HG03103 (cell line): ENCODE measurements around the gene PLCH1.
"Not testable (repeated sequence)": the region's sequence is repeated elsewhere in the genome, so short reads cannot be mapped to it uniquely, and the experiment has no call there.

Experiments used
- ATAC-seq: cut with Tn5 transposase; IDR thresholded peaks from one replicate; pipeline ENCODE4 v1.9.1; 2021; ENCODE audit warnings: low read depth; ENCODE audit not compliant: unreplicated experiment

Gene PLCH1

DNA sequence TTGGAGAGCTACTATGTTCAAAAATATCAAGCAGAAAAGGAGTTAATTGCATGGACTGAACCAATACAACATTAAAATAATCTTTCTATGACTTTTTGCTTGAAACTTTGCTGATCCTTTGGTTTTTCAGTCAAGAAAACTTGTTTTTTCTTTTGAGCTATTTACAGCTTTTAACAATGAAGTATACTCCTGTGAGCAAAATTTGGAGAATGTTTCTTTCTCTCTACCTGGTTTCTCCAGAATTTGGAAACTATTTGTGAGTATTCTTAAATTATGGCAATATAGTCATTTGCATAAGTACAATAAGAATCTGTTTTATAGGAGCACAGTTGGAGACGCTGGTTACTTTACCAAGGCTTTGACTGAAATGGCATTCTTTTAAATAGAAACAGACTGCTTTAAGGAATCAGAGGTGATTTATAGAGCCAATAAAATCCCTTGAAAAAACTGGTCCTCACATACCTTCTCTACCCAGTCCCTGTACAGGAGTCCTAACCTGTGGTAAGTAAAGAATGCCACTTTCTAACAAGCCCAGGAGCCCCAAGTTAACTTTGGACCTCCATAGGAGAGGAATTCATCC, 127.4 kb downstream of the PLCH1 start:
- no peak for ATAC-seq

DNA sequence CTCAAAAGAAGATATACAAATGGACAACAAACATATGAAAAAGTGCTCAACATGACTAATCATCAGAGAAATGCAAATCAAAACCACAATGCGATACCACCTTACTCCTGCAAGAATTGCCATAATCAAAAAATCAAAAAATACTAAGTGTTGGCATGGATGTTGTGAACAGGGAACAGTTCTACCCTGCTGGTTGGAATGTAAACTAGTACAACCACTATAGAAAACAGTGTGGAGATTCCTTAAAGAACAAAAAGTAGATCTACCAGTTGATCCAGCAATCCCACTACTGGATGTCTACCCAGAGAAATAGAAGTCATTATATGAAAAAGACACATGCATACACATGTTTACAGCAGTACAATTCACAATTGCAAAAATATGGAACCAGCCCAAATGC, 129.7 kb downstream of the PLCH1 start:
- not testable (repeated sequence) for ATAC-seq

DNA sequence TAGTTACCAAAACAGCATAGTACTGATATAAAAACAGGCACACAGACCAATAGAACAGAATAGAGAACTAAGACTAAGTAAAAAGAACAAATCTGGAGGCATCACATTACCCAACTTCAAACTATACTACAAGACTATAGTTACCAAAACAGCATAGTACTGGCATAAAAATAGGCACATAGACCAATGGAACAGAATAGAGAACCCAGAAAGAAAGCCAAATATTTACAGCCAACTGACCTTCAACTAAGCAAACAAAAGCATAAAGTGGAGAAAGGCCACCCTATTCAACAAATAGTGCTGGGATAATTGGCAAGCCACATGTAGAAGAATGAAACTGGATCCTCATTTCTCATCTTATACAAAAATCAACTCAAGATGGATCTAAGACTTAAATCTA, 130.5 kb downstream of the PLCH1 start:
- ATAC-seq: not testable (repeated sequence)

- ATAC-seq: no peak
These were observed 133.4 kb downstream of the PLCH1 start for GRCh38 chr3:155611456-155611855.

GRCh38 chr3:155609586-155609985, 135.3 kb downstream of the PLCH1 start:
- no peak for ATAC-seq

DNA sequence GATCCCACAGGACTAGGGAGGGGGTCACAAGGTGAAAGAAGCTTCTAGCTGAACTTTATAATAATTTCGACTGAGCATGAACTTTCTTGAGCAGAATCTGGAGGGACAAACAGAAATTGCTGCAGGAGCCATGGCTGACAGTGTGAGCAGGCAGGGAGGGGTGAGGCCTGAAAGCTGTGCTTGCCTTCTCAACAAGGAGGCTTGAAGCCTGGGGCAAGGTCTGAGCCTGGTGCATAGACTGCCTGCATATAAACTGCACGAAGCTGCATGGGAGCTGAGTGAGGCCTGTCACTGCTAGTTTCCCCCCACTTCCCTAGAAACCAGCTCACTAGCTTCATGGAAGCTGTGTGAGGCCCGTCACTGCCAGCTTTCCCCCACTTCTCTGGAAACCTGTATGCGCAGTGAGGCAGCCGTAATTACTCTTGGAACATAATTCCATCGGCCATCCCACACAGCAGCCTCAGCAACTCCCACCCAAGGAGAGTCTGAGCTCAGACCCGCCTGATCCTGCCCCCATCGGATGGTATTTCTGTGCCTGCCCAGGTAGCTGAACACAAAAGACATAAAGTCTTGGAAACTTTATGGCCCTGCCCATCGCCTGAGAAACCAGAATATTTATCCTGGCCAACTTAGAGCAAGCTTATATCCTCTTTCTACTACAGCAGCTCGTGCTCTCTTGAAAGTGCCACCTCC, 136.5 kb downstream of the PLCH1 start:
- ATAC-seq: no peak

GRCh38 chr3:155607761-155608160, 137.1 kb downstream of the PLCH1 start:
- ATAC-seq: no peak

DNA sequence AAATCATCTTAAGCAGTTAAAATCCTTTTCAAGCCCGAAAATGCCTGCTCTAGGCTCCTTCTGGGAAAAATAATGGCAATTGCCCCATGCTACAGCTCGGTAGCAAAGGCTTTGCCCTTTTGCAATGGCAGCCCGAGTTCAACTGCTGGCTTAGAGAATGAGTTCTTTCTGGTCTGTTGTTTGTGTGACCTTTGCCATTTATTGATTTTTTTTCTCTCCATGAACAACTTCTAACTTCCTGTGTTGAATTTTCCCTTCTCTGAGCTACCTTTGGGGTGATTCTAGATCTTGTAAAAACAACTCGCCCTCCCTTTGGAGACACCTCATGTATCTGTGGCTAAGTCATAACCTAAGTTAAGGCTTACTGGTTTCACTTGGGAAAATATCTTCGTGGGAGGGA, 139.3 kb downstream of the PLCH1 start:
- ATAC-seq: no peak

DNA sequence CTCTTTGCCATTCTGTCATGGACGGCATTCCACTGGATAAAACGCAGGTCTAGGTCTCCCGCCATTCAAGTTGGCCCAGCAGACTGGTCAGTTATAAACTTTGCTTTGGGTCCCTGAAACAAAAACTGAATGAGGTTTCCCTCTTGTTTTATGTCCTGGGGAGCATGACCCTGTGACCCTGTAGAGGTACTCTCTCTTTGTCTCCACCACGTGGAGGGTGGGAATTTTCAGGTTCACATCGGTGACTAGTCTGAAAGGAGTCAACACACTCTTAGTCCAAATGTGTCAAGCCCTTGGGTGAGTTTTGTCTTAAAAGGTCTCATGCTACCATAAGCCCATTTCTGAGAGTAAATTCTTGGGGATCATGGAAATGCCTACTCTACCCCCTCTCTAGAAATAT, 139.9 kb downstream of the PLCH1 start:
- no peak for ATAC-seq

DNA sequence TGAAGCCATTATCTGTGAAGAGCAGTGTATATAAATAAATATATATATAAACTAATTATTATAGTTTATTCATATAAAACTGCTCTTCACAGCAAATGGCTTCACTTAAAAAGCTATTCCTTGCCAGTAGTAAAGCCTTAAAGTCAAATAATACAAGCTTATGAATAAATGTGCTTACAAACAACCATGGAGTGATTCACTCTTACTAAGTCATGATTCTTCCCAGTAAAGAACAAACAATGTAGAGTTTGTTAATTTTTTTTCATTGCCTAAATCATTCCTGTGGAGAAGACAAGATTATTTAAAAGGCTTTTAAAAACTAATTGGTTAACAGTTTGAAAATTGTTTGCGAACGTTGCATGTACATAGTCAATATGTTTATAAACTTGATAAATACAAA, 140.7 kb downstream of the PLCH1 start:
- no peak for ATAC-seq

DNA sequence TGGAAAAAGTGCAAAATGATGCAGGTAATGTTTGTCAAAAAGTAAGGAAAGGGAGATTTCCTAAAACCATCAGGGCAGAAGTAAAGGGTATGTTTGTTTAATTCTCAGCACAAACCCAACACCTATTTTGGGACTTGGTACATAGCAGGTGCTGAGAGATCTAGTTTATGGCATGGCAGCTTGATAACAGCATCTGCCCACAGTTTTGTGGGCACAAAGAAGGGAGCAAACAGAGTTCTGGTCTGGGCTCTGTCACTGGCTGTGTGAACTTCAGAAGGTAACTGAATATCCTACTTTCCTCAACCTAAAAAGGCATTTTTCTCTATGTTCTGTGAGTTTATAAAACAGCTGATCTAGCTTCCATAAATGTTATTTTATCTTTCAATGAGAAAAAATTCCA, 141.6 kb downstream of the PLCH1 start:
- no peak for ATAC-seq

DNA sequence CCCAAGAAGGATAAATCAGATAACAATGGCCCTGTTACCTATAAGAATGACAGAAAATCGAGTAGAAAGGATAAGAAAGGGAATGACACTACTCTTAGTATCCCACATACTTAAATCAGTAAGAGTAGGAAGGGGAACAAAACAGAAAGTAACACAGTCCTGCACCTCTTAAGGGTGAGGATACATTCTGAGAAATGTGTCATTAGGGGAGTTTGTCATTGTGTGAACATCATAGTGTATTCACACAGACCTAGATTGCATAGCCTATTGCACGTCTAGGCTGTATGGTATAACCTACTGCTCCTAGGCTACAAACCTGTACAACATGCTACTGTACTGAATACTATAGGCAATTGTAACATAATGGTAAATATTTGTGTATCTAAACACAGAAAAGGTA, 142.6 kb downstream of the PLCH1 start:
- ATAC-seq: no peak

DNA sequence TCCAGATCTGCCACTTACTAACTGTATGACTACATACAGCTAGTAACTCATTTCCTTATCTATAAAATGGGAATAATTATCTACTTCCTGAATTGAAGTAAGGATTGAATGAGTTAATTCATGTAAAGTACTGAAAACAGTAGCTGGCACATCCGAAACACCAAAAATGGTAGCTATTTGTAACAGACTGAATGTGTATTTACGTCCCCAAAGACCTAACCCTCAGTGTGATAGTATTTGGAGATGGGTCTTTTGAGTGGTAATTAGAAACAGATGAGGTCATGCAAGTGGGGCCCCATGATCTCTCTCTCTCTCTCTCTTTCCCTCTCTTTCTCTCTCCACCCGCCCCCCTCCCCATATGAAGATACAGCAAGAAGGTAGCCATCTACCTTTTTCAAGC, 146.2 kb downstream of the PLCH1 start:
- no peak for ATAC-seq

DNA sequence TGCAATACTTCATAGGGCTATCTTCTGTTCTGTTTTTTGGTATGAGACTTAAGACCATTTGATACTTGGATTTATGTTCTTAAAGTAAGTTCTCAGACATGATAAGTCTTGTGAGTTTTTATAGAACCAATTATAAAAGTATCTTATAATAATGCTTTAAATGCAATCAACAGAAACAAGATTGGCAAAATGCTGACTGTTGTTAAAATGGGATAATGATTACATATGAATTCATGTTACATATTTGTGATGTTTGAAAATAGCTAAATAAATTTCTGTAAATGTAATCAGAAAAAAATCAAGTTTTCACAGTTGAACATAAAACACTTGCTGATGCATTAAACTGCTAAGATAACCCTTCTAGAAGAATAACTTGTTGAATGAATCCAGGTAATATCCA, 148.3 kb downstream of the PLCH1 start:
- no peak for ATAC-seq

GRCh38 chr3:155595371-155595770, 149.5 kb downstream of the PLCH1 start:
- ATAC-seq: no peak

DNA sequence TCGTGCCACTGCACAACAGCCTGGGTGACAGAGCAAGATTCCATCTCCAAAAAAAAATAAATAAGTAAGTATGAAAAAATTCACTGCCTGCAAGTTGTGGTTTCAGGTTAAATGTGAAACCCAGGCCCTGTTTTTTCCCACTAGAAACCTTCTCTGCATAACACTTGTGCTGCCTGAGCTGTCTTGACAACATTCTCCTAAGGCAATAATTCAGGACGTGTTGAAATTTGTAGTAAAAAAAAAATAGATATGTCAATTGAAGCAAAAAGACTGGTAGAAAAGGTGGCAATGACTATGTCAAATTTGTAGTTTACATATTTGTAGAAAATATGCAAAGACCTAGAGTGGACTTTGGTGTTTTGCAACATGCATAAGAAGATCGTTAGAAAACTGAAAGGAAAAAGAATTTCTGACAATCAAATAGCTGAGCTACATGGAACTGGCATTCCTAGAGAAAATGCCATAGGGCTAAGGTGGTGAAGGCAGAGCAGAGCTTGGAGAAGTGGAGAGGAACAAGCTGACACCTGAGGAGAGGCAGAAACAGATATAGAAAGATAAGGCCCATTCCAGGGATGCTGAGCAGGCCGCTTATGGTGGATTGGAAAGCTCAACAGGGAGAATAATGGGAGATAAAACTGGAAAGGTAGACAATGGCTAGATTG, 150.2 kb downstream of the PLCH1 start:
- ATAC-seq: no peak

DNA sequence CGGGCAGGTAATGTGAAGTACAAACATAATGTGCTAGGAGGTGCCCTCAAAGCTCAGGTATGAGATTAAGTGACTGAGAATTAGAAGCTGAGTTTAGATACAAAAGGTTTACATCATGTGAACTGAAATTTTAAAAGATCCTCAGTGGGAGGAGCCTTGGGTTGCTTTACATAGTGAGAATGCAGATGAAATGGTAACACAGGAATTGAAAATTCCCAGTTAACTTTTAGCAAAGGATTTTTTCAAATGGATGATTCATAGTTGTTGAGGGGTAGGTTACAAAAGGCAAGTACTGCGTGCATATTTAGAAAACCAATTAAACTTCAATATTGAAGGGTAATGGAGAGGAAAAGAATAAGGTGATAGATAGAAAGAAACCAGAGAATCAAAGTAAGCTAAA, 157.3 kb downstream of the PLCH1 start:
- ATAC-seq: no peak

DNA sequence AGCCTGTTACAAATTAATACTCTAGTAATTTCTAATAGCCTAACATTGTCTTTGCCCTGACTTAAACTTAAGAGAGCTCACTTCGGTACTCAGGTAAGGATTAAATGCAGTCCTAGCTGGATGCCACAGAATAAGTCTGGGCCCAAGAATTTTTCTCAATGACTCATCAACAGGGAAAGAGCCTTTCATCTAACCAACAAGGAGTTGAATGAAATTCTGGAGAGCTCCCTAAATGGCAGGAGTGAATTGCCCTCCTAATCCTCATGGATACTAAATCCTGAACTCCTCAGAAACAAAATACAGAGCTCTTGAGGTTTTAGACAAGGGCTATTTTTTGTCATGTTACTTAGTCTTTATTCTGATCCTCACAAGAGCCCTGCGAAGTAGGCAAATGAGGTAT, 159.5 kb downstream of the PLCH1 start:
- no peak for ATAC-seq

- no peak for ATAC-seq
These were observed 163.3 kb downstream of the PLCH1 start for GRCh38 chr3:155581579-155581978.

- no peak for ATAC-seq
These were observed 172.8 kb downstream of the PLCH1 start for GRCh38 chr3:155572085-155572484.

DNA sequence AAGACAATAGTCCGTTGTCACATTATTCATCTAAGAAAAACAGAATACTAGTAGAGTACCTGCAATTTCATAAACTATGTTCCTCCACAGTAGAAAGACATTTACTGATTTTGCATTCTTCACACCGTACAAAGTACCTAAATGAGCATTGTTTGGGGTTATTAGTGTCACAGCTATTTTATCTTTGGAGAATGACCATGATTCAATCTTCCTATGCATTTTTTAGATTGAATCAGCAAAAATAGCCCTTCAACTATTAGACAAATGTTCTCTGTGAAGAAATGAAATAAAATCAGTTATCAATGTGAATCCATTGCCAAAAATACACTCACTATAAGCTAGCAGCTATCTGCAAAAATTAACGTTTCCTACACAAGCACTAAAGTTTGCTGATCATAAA, 176.6 kb downstream of the PLCH1 start:
- no peak for ATAC-seq

DNA sequence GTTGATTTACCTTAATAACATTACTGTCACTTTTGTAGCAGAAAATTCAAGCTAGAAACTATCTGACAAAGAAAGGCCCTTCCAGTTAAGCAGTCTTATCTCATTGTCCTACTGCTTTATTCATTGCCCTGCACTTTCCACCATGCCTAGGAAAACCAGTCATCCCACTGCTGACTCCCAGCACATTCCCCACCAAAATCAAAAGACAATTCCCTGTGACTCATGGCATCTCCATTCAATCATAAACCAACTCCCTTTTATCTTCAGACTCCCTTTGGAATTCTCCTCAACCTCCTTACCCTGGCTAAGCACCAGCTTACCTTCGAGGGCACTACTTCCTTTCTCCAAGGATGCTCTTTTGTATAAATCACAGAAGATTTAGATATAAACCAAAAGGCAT, 184.3 kb downstream of the PLCH1 start:
- no peak for ATAC-seq
